Thoracic aorta (tissue), 2 donors: ENCODE data around the gene TEPSIN. TPM values are rescaled to one million over a fixed set of nuclear protein-coding genes. Genes with fewer than 3 reads are reported as not detected.

ENCODE experiments used
- ATAC-seq: fragments of 150-250 bp; one replicate; pipeline ENCODE4 v1.8.0; 2017; ENCODE audit warnings: low read depth; ENCODE audit not compliant: insufficient number of reproducible peaks, low FRiP score
- DNase-seq: peaks from one replicate; pipeline ENCODE4 v3.0.0-alpha.2; 2020; ENCODE audit warnings: low spot score
- H3K27ac ChIP-seq, 2 donors: fragments of 200-600 bp; sonication (generic); 1 replicate in 1 of 2; 2 replicates in 1 of 2; pipeline ENCODE4 v1.5.1; 2016; ENCODE audit warnings: mild to moderate bottlenecking in 2 of 2, moderate library complexity in 2 of 2
- H3K27me3 ChIP-seq: fragments of 200-600 bp; sonication (generic); replicated peaks from 2 replicates; pipeline ENCODE4 v1.6.0; 2016; ENCODE audit warnings: mild to moderate bottlenecking; ENCODE audit not compliant: insufficient read depth
- H3K36me3 ChIP-seq: fragments of 200-600 bp; sonication (generic); one replicate; pipeline ENCODE4 v1.5.1; 2016
- H3K4me1 ChIP-seq, 2 donors: fragments of 200-600 bp; sonication (generic); 1 replicate in 1 of 2; 2 replicates in 1 of 2; pipeline versions ENCODE4 v1.5.1 to v1.6.0; 2016; ENCODE audit warnings: low read depth in 2 of 2, mild to moderate bottlenecking in 1 of 2; ENCODE audit not compliant: control insufficient read depth in 1 of 2
- H3K4me3 ChIP-seq: fragments of 200-600 bp; sonication (generic); 2 replicates; pipeline ENCODE4 v1.5.1; 2016; ENCODE audit warnings: mild to moderate bottlenecking
- H3K9me3 ChIP-seq: fragments of 200-600 bp; sonication (generic); 2 replicates; pipeline ENCODE4 v1.5.1; 2016
- CTCF ChIP-seq: fragments of 200-600 bp; sonication (generic); IDR thresholded peaks from one replicate; pipeline ENCODE4 v1.5.1; 2019; ENCODE audit warnings: antibody characterized with exemption
- total RNA-seq, 2 donors: library from RNA; depleted of rRNA; stranded (reverse); fragments of >200 nt; gene quantifications; one replicate each; pipeline versions ENCODE4 v1.1.0 to v1.2.3, GENCODE V29; 2016

Gene TEPSIN
- total RNA-seq, 2 donors from 2014 or later: 52.4 to 70.8 TPM

- no peak for TF ChIP-seq CTCF
- no peaks in the 10 kb centered on the region for H3K9me3 ChIP-seq
- DNase-seq (no peak), ATAC-seq (no peak)
- no peak overlapping the region for H3K4me3 ChIP-seq
- no peaks in the 10 kb centered on the region for H3K4me1 ChIP-seq
- no peaks in the 10 kb centered on the region for H3K27me3 ChIP-seq
- peaks cover 11% of the 10 kb centered on the region for H3K36me3 ChIP-seq
- no peak overlapping the region for H3K27ac ChIP-seq
Measured at GRCh38 chr17:81246343-81246670, 7.5 kb upstream of the TEPSIN start.

- TF ChIP-seq CTCF: no peak
- no peak overlapping the region for H3K4me3 ChIP-seq
- DNase-seq (no peak), ATAC-seq (no peak)
- no peaks in the 10 kb centered on the region for H3K9me3 ChIP-seq
- no peaks in the 10 kb centered on the region for H3K27me3 ChIP-seq
- H3K36me3 ChIP-seq: peaks cover 7% of the 10 kb centered on the region
- H3K4me1 ChIP-seq: peaks cover 0 to under 1% of the 10 kb centered on the region in 2 donors
- H3K27ac ChIP-seq: no peak overlapping the region
Measured at GRCh38 chr17:81245665-81246342, 6.9 kb upstream of the TEPSIN start.

- no peak for TF ChIP-seq CTCF
- Histone ChIP-seq H3K4me3 (no peak overlapping the region), H3K9me3 (no peaks in the 10 kb centered on the region), H3K36me3 (peaks cover 4% of the 10 kb centered on the region), H3K27me3 (no peaks in the 10 kb centered on the region), H3K27ac (no peak overlapping the region), H3K4me1 (peaks cover 2 to 7% of the 10 kb centered on the region in 2 donors)
- DNase-seq (no peak), ATAC-seq (no peak)
Measured at GRCh38 chr17:81245024-81245664, 6.3 kb upstream of the TEPSIN start.

- Histone ChIP-seq H3K36me3 (peaks cover 4% of the 10 kb centered on the region), H3K27me3 (no peaks in the 10 kb centered on the region), H3K9me3 (no peaks in the 10 kb centered on the region), H3K4me1 (peaks cover 7 to 12% of the 10 kb centered on the region in 2 donors), H3K4me3 (no peak overlapping the region), H3K27ac (no peak overlapping the region)
- DNase-seq (no peak), ATAC-seq (no peak)
- TF ChIP-seq CTCF: no peak
Measured at GRCh38 chr17:81244358-81245023, 5.6 kb upstream of the TEPSIN start.

- Histone ChIP-seq H3K27ac (no peak overlapping the region), H3K27me3 (no peaks in the 10 kb centered on the region), H3K9me3 (no peaks in the 10 kb centered on the region), H3K4me3 (no peak overlapping the region), H3K4me1 (peaks cover 7 to 12% of the 10 kb centered on the region in 2 donors), H3K36me3 (no peaks in the 10 kb centered on the region)
- no peak for TF ChIP-seq CTCF
- DNase-seq: no peak
- ATAC-seq: no peak
Measured at GRCh38 chr17:81243333-81243664, 4.4 kb upstream of the TEPSIN start.
